ENCODE results near the gene PML.

GRCh38 chr15:74055804-74056203 is 61.3 kb downstream of the PML start:
- TF ChIP-seq CTCF (IDR thresholded peaks at IDR 0.05), result no peak
- TF ChIP-seq POLR2AphosphoS5 (IDR thresholded peaks at IDR 0.05), result no peak
- no peak for TF ChIP-seq POLR2A (IDR thresholded peaks at IDR 0.05)
